ENCODE measurements around the gene MVB12B.

Gene MVB12B

DNA sequence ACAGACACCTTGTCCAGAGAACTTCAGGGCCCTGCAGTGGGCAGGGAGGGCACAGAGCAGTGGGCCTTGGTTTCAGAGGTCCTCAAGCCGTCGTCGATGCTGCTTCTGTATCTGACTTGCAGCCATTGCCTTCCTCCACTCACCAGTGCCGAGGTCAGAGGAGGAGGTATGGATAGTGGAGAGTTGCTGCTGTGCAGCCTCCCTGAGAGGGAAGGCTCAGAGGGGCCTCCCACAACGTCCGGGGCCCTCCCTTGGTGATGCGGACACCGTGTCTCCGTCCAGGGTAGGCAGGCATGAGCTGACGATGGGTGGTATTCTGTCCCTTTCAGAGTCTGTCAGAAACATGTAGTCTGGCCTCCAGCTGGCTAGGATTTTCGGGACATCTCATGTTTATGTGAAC, 73.9 kb downstream of the MVB12B start:
- H3K4me3 ChIP-seq (ENCODE audit: low read depth, low read length), result no peak overlapping the region
- TF ChIP-seq, protein P1, sequence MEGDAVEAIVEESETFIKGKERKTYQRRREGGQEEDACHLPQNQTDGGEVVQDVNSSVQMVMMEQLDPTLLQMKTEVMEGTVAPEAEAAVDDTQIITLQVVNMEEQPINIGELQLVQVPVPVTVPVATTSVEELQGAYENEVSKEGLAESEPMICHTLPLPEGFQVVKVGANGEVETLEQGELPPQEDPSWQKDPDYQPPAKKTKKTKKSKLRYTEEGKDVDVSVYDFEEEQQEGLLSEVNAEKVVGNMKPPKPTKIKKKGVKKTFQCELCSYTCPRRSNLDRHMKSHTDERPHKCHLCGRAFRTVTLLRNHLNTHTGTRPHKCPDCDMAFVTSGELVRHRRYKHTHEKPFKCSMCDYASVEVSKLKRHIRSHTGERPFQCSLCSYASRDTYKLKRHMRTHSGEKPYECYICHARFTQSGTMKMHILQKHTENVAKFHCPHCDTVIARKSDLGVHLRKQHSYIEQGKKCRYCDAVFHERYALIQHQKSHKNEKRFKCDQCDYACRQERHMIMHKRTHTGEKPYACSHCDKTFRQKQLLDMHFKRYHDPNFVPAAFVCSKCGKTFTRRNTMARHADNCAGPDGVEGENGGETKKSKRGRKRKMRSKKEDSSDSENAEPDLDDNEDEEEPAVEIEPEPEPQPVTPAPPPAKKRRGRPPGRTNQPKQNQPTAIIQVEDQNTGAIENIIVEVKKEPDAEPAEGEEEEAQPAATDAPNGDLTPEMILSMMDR (IDR thresholded peaks at IDR 0.05; ENCODE audit: control insufficient read depth, extremely low read depth, insufficient read depth), result no peak
- DNase-seq (ENCODE audit: low read depth), result no peak

DNA sequence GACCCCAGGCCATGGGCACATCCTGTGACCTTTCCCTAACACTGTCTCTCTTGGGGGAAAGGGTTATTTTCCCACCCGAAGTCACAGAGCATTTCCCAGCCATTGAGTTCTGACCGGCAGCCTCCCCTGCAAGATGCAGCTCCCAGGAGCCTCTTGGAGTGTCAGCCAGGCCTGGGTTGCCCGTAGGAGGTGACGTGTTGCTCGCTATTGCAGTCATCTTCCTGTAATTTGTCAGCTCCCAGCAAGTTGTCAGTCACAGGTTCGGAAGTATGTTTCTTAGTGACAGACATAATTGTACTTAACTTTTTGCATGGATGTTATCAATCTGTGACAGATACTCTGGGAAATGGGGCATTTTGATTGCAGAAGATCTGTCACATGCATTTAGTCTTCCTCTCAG, 74.5 kb downstream of the MVB12B start:
- DNase-seq (ENCODE audit: low read depth), result no peak
- TF ChIP-seq, protein P1 (IDR thresholded peaks at IDR 0.05; ENCODE audit: control insufficient read depth, extremely low read depth, insufficient read depth), result no peak
- no peak overlapping the region for H3K4me3 ChIP-seq (ENCODE audit: low read depth, low read length)

DNA sequence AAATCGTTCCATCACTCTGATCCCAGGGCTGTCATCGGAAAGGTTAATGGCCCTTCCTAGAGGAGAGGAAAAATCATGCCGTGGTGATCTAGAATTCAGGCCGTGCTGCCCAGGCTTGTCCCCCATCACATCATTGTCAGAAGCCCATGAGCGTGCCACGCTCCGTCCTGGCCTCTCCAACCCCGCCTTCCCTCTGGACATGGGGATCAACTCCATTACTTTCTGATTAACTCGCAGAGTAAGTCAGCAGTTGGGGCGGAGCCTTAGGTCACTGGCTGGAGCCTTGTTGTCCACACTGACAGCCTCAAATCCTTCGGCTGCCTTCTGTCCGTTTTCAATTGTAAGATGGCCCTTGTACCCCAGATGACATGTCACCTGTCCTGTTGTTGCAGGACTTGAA, 75.0 kb downstream of the MVB12B start:
- no peak overlapping the region for H3K4me3 ChIP-seq (ENCODE audit: low read depth, low read length)
- DNase-seq (ENCODE audit: low read depth), result no peak
- TF ChIP-seq, protein P1 (IDR thresholded peaks at IDR 0.05; ENCODE audit: control insufficient read depth, extremely low read depth, insufficient read depth), result no peak

DNA sequence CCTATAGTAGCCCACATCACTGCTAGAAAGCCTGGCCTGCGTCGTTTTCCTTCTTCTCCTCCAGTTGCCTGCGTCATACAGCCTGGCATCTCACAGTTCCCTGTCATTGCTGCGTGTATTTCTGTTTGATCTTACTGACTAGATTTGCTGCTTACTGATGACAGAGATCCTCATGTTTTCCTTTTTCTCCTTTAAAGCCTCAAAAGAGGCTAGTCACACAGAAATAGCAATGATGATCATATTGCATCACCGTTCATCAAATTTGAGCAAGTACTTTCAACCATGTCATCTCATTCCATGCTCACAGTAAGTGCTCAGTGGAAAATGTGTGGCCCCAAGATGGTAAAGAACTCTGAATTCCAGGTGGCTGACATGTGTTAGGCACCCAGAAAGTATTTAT, 76.8 kb downstream of the MVB12B start:
- TF ChIP-seq, protein P1 (IDR thresholded peaks at IDR 0.05; ENCODE audit: control insufficient read depth, extremely low read depth, insufficient read depth), result no peak
- H3K4me3 ChIP-seq (ENCODE audit: low read depth, low read length), result no peak overlapping the region
- no peak for DNase-seq (ENCODE audit: low read depth)

DNA sequence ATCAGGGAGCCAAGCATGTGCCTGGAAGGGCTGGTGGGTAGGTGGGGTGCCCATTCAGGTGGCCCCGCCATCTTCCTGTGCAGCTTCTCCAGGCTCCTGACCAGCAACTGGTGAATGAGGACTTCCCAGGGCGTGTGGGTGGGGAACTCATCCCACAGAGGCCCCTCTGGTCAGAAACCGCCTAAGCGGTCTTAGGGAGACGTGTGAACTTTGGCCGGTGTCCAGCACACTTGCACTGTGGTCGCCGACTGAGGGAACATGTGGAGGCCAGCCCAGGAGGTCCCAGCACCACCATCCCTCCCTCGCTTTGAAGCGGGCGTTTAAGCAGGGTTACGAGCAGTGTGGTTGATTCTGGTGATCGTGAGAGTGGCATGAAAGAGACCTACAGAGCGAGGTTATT, 77.8 kb downstream of the MVB12B start:
- TF ChIP-seq, protein P1 (IDR thresholded peaks at IDR 0.05; ENCODE audit: control insufficient read depth, extremely low read depth, insufficient read depth), result no peak
- DNase-seq (ENCODE audit: low read depth), result no peak

DNA sequence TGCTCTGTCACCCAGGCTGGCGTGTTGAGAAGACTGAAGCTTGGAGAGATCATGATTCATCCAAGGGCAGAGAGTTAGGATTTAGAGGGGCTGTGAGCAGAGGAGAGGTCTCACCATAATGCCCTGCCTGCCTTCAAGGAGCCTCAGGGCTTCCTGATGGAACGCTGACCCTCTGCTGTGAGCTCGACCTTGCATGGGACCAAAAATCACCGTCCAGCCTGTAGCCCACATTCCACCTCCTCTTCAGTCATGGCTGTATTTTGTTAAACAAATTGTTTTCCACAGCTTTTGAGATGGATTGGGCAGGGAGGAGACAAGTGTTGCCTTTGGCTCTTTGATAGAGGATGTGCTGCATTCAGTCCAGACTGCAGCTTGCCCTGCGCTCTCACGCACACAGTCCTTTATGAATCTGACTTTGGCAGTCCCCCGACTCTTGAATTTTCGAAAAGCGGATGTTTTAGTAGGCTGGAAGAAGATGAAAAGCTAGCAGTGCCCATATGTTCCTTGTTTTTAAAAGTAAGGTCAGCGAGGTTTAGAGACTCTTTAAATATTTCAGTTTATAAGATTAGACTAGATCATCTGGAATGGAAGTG, 79.5 kb downstream of the MVB12B start:
- no peak overlapping the region for H3K4me3 ChIP-seq (ENCODE audit: low read depth, low read length)
- TF ChIP-seq, protein P1 (IDR thresholded peaks at IDR 0.05; ENCODE audit: control insufficient read depth, extremely low read depth, insufficient read depth), result no peak

More for the DNA sequence above, 77.8 kb downstream of the MVB12B start:
- H3K4me3 ChIP-seq (ENCODE audit: low read depth, low read length), result no peak overlapping the region

More for the DNA sequence above, 79.5 kb downstream of the MVB12B start:
- DNase-seq (ENCODE audit: low read depth), result no peak

Measured in LNCaP clone FGC (cell line).